ENCODE data around the gene KIF13A. TPM values are rescaled to one million over a fixed set of nuclear protein-coding genes. Genes with fewer than 3 reads are reported as not detected.
"Not testable (repeated sequence)": the region's sequence is repeated elsewhere in the genome, so short reads cannot be mapped to it uniquely, and the experiment has no call there.

KIF13A gene
- total RNA-seq, 2 donors from 2014 or later: 36.8 to 57.5 TPM

DNA sequence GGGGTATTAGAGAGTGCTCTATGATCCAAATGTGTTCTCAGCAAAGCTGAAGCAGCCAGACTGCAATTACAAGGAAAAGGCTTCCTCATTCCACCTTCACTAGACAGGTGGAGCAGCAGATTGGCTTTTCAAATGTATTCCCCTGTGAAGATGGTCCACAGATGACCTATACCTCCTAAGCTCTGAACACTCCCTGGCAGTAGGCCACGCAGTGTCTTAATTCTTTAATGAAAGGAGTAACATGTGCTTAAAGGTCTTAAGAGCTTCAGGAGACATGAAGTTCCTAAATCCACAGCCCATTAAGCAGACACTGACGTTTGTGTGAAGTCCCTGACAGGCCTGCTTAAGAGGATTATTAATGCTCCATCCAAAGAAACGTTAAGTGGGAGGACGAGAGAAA, 141.8 kb downstream of the KIF13A start:
- TF ChIP-seq, protein P1, sequence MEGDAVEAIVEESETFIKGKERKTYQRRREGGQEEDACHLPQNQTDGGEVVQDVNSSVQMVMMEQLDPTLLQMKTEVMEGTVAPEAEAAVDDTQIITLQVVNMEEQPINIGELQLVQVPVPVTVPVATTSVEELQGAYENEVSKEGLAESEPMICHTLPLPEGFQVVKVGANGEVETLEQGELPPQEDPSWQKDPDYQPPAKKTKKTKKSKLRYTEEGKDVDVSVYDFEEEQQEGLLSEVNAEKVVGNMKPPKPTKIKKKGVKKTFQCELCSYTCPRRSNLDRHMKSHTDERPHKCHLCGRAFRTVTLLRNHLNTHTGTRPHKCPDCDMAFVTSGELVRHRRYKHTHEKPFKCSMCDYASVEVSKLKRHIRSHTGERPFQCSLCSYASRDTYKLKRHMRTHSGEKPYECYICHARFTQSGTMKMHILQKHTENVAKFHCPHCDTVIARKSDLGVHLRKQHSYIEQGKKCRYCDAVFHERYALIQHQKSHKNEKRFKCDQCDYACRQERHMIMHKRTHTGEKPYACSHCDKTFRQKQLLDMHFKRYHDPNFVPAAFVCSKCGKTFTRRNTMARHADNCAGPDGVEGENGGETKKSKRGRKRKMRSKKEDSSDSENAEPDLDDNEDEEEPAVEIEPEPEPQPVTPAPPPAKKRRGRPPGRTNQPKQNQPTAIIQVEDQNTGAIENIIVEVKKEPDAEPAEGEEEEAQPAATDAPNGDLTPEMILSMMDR (IDR thresholded peaks at IDR 0.05): peak in 2 of 4 experiments; percentile 15 to 25
- TF ChIP-seq POLR2AphosphoS5 (IDR thresholded peaks at IDR 0.05) (no peak), POLR2A (IDR thresholded peaks at IDR 0.05) (no peak)
- DNase-seq (ENCODE audit: low spot score): no peak
- WGBS: 69% methylated on average over 4 of the region's 4 CpGs
- Histone ChIP-seq H3K27ac (no peak overlapping the region), H3K4me3 (no peak overlapping the region), H3K36me3 (no peaks in the 10 kb centered on the region), H3K4me1 (replicated peaks) (no peaks in the 10 kb centered on the region), H3K9me3 (no peaks in the 10 kb centered on the region), H3K27me3 (replicated peaks; ENCODE audit: insufficient read depth) (no peaks in the 10 kb centered on the region)
- intact Hi-C loops (cut with DNase I): no loop called here

DNA sequence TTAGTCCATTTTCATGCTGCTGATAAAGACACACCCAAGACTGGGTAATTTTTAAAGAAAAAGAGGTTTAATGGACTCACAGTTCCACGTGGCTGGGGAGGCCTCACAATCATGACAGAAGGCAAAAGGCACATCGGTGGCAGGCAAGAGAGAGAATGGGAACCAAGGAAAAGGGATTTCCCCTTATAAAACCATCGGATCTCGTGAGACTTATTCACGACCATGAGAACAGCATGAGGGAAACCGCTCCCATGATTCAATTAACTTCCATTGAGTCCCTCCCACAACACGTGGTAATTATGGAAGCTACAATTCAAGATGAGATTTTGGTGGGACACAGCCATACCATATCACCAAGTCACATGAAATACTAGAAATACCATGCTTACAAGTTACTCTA, 142.5 kb downstream of the KIF13A start:
- WGBS: 90% methylated on average over 7 of the region's 7 CpGs
- intact Hi-C loops (cut with DNase I); DNase-seq (ENCODE audit: low spot score): not testable (repeated sequence)

DNA sequence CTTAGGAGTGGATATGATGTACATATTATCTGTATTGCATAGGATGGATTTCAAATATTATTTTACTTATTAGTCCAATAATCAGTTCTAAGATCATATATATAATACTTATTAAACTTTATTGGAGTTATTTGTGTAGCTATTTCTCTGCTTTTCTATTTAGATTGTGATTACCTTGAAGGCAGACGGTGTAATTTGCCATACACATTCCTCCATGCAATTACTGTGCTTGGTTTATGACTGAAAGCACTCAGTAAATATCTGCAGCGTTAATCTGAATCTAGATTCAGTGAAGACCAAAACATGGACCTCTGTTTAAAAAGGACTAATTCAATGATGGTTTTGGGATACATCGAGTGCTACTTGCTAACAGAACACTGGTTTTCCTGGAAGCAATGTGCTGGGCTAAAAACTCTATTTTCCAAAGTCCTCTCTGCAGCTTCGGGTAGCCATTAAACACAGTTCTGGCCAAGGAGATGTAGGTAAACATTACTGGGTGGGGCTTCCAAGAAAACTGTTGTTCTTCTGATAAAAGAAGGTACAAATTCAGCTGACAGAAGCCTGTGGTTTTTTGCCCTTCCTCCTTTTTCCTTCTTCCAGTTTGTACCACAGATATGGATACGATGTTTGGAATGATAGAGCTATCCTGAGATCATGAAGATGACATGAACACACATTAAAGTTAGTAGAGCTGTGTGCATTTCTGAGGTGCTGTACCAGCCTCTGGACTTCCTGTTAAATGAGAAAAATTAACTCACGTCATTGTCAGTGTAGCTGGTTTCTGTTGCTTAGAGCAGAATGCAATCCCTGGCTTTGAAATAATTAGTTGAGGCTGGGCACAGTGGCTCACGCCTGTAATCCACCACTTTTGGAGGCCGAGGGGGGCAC, 144.3 kb downstream of the KIF13A start:
- TF ChIP-seq, protein P1 (IDR thresholded peaks at IDR 0.05): no peak
- TF ChIP-seq POLR2A (IDR thresholded peaks at IDR 0.05): no peak
- no peak for TF ChIP-seq POLR2AphosphoS5 (IDR thresholded peaks at IDR 0.05)
- Histone ChIP-seq H3K9me3 (no peaks in the 10 kb centered on the region), H3K4me3 (no peak overlapping the region), H3K27ac (no peak overlapping the region), H3K4me1 (replicated peaks) (no peaks in the 10 kb centered on the region), H3K36me3 (no peaks in the 10 kb centered on the region), H3K27me3 (replicated peaks; ENCODE audit: insufficient read depth) (no peaks in the 10 kb centered on the region)
- 74% methylated on average over 8 of the region's 8 CpGs for WGBS
- no peak for DNase-seq (ENCODE audit: low spot score)
- intact Hi-C loops (cut with DNase I): no loop called here

More for the DNA sequence above, 142.5 kb downstream of the KIF13A start:
- not testable (repeated sequence) for H3K27ac ChIP-seq; H3K9me3 ChIP-seq; H3K4me3 ChIP-seq; H3K4me1 ChIP-seq (replicated peaks); H3K36me3 ChIP-seq; H3K27me3 ChIP-seq (replicated peaks; ENCODE audit: insufficient read depth)

DNA sequence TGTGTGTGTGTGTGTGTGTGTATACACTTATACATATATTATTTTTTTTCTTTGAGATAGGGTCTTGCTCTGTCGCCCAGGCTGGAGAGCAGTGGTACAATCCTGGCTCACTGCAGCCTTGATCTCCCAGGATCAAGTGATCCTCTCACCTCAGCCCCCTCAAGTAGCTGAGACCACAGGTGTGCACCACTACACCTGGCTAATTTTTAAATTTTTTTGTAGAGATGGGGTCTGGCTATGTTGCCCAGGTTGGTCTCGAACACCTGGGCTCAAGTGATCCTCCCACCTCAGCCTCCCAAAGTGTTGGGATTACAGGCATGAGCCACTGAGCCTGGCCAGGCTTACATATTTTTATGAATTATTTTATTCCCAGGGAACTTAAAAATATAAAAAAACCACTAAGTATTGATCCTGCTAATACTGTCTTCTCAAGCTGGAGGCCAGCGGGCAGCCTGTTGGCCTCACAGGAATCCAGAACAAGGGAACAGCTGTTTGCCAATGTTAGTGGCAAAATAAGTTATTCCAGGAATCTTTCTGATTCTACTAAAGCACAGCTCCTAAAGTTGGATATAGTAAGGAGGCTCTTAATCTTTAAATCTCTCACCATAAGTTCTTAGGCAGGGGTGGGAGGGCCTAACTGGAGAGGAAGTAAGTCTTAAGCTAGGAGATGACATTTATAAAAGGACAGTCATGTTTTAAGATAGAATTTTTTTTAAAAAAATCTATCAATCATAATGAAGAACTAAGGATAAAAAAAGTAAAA, 145.2 kb downstream of the KIF13A start:
- intact Hi-C loops (cut with DNase I): no loop called here
- Histone ChIP-seq H3K27ac (no peak overlapping the region), H3K4me3 (no peak overlapping the region), H3K4me1 (replicated peaks) (no peaks in the 10 kb centered on the region), H3K9me3 (no peaks in the 10 kb centered on the region), H3K27me3 (replicated peaks; ENCODE audit: insufficient read depth) (no peaks in the 10 kb centered on the region), H3K36me3 (no peaks in the 10 kb centered on the region)
- DNase-seq (ENCODE audit: low spot score): no peak
- TF ChIP-seq, protein P1 (IDR thresholded peaks at IDR 0.05): no peak
- TF ChIP-seq POLR2AphosphoS5 (IDR thresholded peaks at IDR 0.05) (no peak), POLR2A (IDR thresholded peaks at IDR 0.05) (no peak)
- 98% methylated on average over 3 of the region's 3 CpGs for WGBS

DNA sequence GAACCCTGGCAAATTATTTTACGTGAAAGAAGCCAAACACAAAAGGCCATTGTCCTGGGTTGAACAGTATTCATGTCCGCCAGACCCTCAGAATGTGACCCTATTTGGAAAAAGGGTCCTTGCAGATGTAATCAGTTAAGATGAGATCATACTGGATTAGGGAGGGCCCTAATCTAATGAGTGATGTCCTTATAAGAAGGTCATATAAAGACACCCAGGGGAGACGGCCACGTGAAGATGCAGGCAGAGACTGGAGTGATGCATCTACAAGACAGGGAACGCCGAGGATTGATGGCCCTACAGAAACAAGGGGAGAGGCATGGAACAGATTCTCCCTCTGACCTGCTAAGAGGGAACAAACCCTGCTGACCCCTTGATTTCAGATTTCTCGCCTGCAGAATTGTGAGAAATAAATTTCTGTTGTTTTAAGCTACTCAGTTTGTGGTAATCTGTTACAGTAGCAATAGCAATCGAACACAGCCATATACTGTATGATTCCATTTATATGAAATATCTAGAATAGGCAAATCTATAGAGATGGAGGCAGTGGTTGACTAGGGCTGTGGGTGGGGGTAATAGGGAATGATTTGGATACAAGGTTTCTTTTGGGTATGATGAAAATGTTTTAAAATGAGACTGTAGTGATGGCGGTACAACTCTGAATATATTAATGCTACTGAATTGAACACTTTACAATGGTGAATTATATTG, 147.8 kb downstream of the KIF13A start:
- H3K27ac ChIP-seq: no peak overlapping the region
- WGBS: 94% methylated on average over 9 of the region's 9 CpGs
- no peaks in the 10 kb centered on the region for H3K4me1 ChIP-seq (replicated peaks)
- H3K9me3 ChIP-seq: no peaks in the 10 kb centered on the region
- no peaks in the 10 kb centered on the region for H3K27me3 ChIP-seq (replicated peaks; ENCODE audit: insufficient read depth)
- no peak overlapping the region for H3K4me3 ChIP-seq
- no peak for DNase-seq (ENCODE audit: low spot score)
- no peaks in the 10 kb centered on the region for H3K36me3 ChIP-seq
- TF ChIP-seq, protein P1 (IDR thresholded peaks at IDR 0.05): no peak
- TF ChIP-seq POLR2AphosphoS5 (IDR thresholded peaks at IDR 0.05): no peak
- no peak for TF ChIP-seq POLR2A (IDR thresholded peaks at IDR 0.05)
- intact Hi-C loops (cut with DNase I): loop anchor here (10.0 kb wide), 1 partner anchor 285 kb away; the partner anchor contains the start of gene NHLRC1

Data from prostate gland (tissue), 2 donors.